ENCODE data around the gene PRDM5. TPM values are rescaled to one million over a fixed set of nuclear protein-coding genes. Genes with fewer than 3 reads are reported as not detected.

PRDM5 gene
- total RNA-seq, 1 experiment from 2014 or later: 8.3 TPM

- no peaks in the 10 kb centered on the region for H3K27me3 Mint-ChIP-seq (ENCODE audit: unreplicated experiment)
- no TSS peak for BruUV-seq (replicated peaks)
- no peak for TF ChIP-seq CTCF (IDR thresholded peaks at IDR 0.05; ENCODE audit: unreplicated experiment)
- intact Hi-C loops (cut with micrococcal nuclease; ENCODE audit: unreplicated experiment): no loop called here
- no peak overlapping the region for H3K27ac Mint-ChIP-seq (ENCODE audit: unreplicated experiment)
- H3K36me3 Mint-ChIP-seq (ENCODE audit: insufficient read depth, unreplicated experiment): peaks cover 5% of the 10 kb centered on the region
- DNase-seq: no peak
- H3K4me3 Mint-ChIP-seq (ENCODE audit: low read depth, unreplicated experiment): no peak overlapping the region
- H3K9me3 Mint-ChIP-seq (ENCODE audit: low read depth, unreplicated experiment): no peaks in the 10 kb centered on the region
- no peaks in the 10 kb centered on the region for H3K4me1 Mint-ChIP-seq (ENCODE audit: low read depth, unreplicated experiment)
- CTCF ChIA-PET: no interaction called here
Observed at GRCh38 chr4:120901731-120902130, 20.8 kb downstream of the PRDM5 start.

GRCh38 chr4:120897981-120898719 lies 24.4 kb downstream of the PRDM5 start:
- H3K4me1 Mint-ChIP-seq (ENCODE audit: low read depth, unreplicated experiment): no peaks in the 10 kb centered on the region
- CTCF ChIA-PET: interaction anchor here (0.6 kb wide), 1 partner anchor 691 kb away, joined by 6 read pairs; no protein-coding TSS in a partner anchor
- no TSS peak for BruUV-seq (replicated peaks)
- no peaks in the 10 kb centered on the region for H3K9me3 Mint-ChIP-seq (ENCODE audit: low read depth, unreplicated experiment)
- intact Hi-C loops (cut with micrococcal nuclease; ENCODE audit: unreplicated experiment): no loop called here
- H3K4me3 Mint-ChIP-seq (ENCODE audit: low read depth, unreplicated experiment): no peak overlapping the region
- no peak overlapping the region for H3K27ac Mint-ChIP-seq (ENCODE audit: unreplicated experiment)
- H3K27me3 Mint-ChIP-seq (ENCODE audit: unreplicated experiment): no peaks in the 10 kb centered on the region
- DNase-seq: no peak
- no peak for TF ChIP-seq CTCF (IDR thresholded peaks at IDR 0.05; ENCODE audit: unreplicated experiment)
- H3K36me3 Mint-ChIP-seq (ENCODE audit: insufficient read depth, unreplicated experiment): no peaks in the 10 kb centered on the region

DNA sequence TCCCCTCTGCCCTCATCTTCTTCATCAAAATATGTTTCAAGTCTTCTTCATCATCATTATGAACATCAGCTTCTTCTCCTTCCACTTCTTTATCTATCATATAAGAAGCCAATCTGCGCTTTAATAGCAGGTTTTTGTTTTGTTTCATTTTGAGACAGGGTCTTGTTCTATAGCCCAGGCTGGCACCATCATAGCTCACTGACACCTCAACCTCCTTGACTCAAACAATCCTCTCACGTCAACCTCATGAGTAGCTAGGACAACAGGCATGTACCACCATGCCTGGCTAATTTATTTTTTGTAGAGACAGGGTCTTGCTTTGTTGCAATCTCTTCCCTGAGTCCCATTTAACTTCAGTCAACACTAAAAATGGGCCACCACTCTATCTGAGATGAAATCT lies 27.0 kb downstream of the PRDM5 start:
- DNase-seq: no peak
- H3K36me3 Mint-ChIP-seq (ENCODE audit: insufficient read depth, unreplicated experiment): no peaks in the 10 kb centered on the region
- H3K4me3 Mint-ChIP-seq (ENCODE audit: low read depth, unreplicated experiment): no peak overlapping the region
- no peaks in the 10 kb centered on the region for H3K27me3 Mint-ChIP-seq (ENCODE audit: unreplicated experiment)
- CTCF ChIA-PET: interaction anchor here (0.6 kb wide), 1 partner anchor 368 kb away, joined by 3 read pairs; no protein-coding TSS in a partner anchor
- no peak overlapping the region for H3K27ac Mint-ChIP-seq (ENCODE audit: unreplicated experiment)
- no TSS peak for BruUV-seq (replicated peaks)
- intact Hi-C loops (cut with micrococcal nuclease; ENCODE audit: unreplicated experiment): no loop called here
- no peaks in the 10 kb centered on the region for H3K4me1 Mint-ChIP-seq (ENCODE audit: low read depth, unreplicated experiment)
- no peak for TF ChIP-seq CTCF (IDR thresholded peaks at IDR 0.05; ENCODE audit: unreplicated experiment)
- no peaks in the 10 kb centered on the region for H3K9me3 Mint-ChIP-seq (ENCODE audit: low read depth, unreplicated experiment)

GRCh38 chr4:120893314-120893713 lies 29.2 kb downstream of the PRDM5 start:
- BruUV-seq (replicated peaks): no TSS peak
- intact Hi-C loops (cut with micrococcal nuclease; ENCODE audit: unreplicated experiment): no loop called here
- Mint-ChIP-seq H3K27ac (ENCODE audit: unreplicated experiment) (no peak overlapping the region), H3K27me3 (ENCODE audit: unreplicated experiment) (no peaks in the 10 kb centered on the region), H3K36me3 (ENCODE audit: insufficient read depth, unreplicated experiment) (no peaks in the 10 kb centered on the region), H3K4me3 (ENCODE audit: low read depth, unreplicated experiment) (no peak overlapping the region), H3K9me3 (ENCODE audit: low read depth, unreplicated experiment) (peaks cover 2% of the 10 kb centered on the region), H3K4me1 (ENCODE audit: low read depth, unreplicated experiment) (no peaks in the 10 kb centered on the region)
- DNase-seq: no peak
- CTCF ChIA-PET: no interaction called here
- TF ChIP-seq CTCF (IDR thresholded peaks at IDR 0.05; ENCODE audit: unreplicated experiment): no peak
